ENCODE data around the gene SUMO2. TPM values are rescaled to one million over a fixed set of nuclear protein-coding genes. Genes with fewer than 3 reads are reported as not detected.
"Not testable (repeated sequence)": the region's sequence is repeated elsewhere in the genome, so short reads cannot be mapped to it uniquely, and the experiment has no call there.

SUMO2 gene
- total RNA-seq, 1 donor from 2014 or later, result 200 TPM

DNA sequence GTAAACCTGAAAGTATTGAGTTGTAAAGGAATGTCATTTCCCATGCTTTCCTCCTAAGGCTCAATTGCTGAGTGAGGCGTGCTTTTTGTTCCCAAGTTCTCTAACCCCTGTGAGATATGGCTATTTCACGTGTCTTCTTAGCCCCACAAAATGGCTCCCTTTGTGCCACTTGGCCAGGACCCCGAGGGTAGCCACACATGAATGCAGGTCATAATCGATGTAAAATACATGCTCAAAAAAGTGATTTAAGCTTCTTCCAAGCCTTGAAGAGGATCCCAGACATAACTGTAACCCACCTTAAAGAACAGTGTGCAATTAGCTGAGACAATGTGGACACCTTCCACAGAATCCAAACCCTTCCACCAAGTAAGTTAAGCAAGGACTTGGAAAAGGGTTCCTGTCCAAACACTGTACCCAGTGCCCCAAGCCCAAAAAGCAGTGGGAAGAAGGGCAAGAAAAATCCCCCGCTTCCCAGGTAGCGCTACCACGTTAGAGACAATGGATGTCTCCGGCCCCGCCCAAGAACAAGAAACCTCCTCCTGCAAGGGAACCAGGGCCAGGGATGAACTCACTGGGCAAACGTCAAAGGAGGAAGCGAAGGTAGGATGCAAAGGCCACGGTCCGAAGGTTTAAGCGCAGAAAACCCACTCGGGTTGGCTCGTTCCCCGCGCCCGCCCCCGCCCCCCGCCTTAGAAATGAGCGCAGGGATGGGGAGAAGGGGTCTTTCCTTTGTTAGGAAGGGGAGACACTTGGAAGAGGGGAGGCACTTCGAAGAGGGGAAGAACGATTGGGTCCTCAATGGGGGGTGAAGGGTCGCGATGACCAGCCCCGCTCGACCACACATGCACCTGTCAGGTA is 29.6 kb downstream of the SUMO2 start:
- ATAC-seq (ENCODE audit: poor library complexity) (no peak), DNase-seq (no peak)
- intact Hi-C loops (cut with DNase I), result no loop called here

DNA sequence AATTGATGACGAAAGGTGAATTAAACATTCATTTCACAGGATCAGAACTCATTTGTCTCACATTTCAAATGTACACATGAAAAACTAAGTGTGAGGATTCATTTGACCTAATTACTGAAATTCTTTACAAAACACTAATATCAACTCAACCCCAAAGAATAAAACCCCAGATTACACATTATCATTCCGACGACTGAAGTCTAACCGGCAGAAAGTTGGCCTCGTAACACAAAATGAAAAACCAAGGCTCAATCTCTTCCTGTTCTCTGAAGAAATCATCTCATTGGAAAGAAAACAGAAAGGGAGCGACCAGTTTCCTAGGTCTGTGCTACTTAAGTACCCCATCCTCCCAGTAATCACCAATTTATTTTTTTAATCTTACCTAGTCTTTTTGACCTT is 30.2 kb downstream of the SUMO2 start:
- no peak for ATAC-seq (ENCODE audit: poor library complexity)
- intact Hi-C loops (cut with DNase I), result no loop called here
- DNase-seq, result no peak

DNA sequence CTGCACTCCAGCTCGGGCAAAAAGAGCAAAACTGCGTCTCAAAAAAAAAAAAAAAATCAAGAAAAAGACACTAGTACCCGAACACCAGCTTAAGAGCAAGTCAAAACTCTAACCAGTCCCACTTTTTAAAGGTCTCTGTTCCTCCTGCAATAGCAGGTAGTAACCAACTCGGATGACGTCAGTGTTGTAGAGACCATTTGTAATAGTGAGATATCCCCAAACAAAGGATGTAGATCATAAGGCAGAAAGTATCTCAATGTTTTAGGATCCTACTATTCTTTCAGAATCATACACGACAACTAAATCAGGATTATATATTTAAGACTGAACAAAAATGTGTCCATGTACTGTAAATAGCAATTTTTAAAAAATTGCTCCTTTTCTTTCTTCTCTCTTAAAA is 30.8 kb downstream of the SUMO2 start:
- intact Hi-C loops (cut with DNase I), result no loop called here
- ATAC-seq (ENCODE audit: poor library complexity) (no peak), DNase-seq (no peak)

DNA sequence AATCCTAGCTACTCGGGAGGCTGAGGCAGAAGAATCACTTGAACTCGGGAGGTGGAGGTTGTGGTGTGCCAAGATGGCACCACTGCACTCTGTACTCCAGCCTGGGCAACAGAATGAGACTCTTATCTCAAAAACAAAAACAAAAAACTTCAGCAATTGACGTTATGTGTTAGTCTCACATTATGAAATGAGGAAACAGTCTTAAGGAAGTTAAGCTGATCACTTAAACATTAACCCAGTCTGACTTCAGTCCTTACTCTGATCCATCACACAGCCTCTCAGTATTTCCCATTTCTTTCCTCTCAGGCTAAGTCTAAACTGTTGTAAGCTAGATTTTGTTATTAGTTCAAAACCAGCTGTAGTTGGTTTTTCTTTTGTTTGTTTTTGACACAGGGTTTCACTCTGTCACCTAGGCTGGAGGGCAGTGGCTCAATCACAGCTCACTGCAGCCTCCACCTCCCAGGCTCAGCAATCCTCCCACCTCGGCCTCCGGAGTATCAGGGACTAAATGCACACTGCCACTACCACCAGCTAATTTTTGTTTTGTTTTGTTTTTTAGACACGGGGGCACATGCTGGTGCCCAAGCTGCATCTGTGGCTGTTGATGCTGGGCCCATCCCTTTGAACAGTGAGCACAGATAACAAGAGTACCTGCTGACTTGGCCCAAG is 34.7 kb downstream of the SUMO2 start:
- DNase-seq, result no peak

DNA sequence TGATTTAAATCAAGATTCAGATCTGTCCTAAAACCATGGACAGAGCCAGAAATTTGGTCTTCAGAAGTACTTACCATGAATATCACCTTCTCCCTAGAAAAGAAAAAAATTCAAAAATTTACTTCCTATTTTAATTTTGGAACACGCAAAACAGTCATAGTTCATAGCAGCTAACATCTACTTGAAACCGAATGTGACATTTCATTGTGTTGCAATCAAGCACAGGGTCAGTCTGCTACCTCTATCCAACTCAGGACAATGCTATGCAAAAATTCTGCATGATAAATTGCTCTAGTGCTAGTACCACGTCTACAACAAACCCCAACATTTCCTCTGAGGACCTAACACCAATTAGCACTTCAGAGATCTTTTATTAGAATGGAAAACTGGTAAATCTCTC is 36.2 kb downstream of the SUMO2 start:
- intact Hi-C loops (cut with DNase I), result no loop called here
- no peak for DNase-seq
- ATAC-seq (ENCODE audit: poor library complexity), result no peak

More for the DNA sequence above, 34.7 kb downstream of the SUMO2 start:
- no peak for ATAC-seq (ENCODE audit: poor library complexity)
- intact Hi-C loops (cut with DNase I), result no loop called here

DNA sequence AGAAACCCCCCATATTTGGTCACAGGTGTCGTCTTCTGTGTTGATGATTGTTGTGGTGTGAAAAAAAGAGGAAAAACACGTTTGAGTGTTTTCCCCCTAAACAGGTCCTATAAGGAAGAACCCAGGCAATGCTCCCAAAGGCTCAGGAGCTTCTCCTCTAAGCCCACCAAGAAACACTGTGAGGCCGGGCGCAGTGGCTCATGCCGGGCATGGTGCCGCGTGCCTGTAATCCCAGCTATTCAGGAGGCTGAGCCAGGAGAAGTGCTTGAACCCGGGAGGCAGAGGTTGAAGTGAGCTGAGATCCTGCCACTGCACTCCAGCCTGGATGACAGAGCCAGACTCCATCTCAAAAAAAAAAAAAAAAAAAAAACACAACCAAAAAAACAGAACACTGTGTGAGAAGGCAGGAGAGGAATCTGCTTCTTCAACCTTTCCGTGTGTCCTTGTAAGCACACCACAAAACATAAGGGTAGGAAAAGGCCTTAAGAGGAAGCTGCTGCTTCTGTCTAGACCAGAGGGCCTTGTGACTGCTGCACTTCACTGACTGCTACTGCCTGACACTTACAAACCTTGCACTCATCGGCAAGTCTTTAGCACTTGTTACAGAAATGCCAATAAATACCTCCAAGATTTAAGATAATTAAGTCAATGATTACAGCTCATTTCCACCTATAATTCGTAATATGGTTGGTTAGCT is 37.8 kb downstream of the SUMO2 start:
- DNase-seq (no peak), ATAC-seq (ENCODE audit: poor library complexity) (no peak)
- intact Hi-C loops (cut with DNase I), result no loop called here

DNA sequence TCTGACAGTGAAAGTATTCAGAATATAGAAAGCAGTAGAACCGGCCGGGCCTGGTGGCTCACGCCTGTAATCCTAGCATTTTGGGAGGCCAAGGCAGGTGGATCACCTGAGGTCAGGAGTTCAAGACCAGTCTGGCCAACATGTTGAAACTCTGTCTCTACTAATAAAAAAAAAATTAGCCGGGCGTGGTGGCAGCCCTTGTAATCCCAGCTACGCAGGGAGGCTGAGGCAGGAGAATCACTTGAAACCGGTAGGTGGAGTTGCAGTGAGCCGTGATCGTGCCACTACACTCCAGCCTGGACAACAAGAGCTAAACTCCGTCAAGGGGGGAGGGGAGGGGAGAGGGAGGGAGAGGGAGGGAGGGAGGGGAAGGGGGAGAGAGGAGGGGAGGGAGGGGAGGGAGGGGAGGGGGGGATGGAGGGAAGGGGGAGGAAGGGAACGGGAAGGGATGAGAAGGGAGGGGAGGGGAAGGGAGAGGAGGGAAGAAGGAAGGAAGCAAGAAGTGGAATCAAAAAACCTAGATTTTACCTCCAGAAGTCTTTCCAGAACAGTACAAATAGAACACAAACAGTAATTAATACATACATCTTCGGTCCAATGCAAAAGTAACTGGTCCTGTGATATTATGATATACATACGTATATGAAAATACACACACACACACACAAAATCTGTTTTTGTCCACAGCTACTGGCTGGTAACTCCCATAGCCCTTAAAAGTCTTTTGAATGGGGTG is 40.4 kb downstream of the SUMO2 start:
- intact Hi-C loops (cut with DNase I), result no loop called here
- DNase-seq, result no peak
- no peak for ATAC-seq (ENCODE audit: poor library complexity)

DNA sequence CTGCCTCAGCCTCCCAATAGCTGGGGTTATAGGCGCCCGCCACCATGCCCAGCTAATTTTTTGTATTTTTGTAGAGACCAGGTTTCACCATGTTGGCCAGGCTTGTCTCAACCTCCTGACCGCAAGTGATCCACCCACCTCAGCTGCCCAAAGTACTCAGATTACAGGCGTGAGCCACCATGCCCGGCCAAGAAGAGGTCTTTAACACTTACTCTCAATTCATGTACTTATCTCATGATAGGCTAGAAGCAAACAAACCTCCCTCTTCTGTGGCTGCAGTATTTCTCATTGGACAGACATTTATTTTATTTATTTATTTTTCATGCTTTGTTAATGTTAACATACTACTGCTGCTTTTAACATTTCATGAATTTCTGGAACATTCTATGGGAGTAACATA is 44.2 kb downstream of the SUMO2 start:
- intact Hi-C loops (cut with DNase I), result no loop called here
- ATAC-seq (ENCODE audit: poor library complexity) (no peak), DNase-seq (no peak)

DNA sequence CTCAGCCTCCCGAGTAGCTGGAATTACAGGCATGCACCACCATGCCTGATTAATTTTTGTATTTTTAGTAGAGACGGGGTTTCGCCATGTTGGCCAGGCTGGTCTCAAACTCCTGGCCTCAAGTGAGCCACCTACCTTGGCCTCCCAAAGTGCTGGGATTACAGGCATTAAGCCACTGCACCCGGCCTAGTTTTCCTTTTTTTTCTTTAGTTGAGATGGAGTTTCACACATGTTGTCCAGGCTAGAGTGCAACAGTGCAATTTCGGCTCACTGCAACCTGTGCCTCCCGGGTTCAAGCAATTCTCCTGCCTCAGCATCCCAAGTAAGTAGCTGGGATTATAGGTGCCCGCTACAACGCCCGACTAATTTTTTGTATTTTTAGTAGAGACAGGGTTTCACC is 45.0 kb downstream of the SUMO2 start:
- not testable (repeated sequence) for ATAC-seq (ENCODE audit: poor library complexity)

DNA sequence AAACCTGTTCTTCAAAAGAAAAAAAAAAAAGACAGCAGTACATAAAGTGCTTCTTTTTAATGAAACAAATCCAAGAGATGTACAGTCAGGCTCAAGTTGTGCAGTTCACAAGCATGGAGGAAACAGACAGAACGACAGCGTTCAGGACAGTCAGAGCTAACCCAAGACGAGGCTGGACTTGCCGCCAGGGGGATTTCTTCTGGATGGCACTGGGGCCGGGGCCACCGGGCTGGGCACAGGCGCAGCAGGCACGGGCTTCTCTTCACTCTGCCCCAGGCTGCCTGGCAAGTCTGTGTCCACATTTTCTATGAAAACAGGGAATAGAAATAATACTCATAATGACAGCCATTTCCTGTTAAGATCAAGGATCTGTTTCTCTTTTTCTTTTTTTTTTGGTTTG is 46.8 kb downstream of the SUMO2 start:
- ATAC-seq (ENCODE audit: poor library complexity), result no peak
- DNase-seq, result no peak
- intact Hi-C loops (cut with DNase I), result no loop called here

More for the DNA sequence above, 45.0 kb downstream of the SUMO2 start:
- DNase-seq; intact Hi-C loops (cut with DNase I): not testable (repeated sequence)

DNA sequence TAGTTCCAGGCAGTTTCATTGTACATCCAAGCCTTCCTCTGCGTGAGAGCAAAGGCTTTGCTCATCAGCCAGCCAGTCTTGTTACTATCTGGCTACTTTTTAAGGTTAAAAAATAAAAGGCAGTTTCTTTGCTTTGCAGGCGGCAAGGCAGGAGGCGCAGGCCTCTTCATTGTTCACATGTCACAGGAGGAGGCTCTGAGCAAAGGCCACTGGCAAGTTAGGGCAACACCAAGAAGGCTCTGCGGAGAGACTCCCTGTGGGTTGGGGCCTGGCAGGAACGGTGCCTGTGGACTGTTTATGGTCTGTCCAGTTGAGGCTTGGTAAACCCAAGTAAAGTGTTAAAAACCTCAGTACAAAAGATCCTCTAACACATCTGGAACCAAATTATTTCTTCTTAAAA is 47.3 kb downstream of the SUMO2 start:
- intact Hi-C loops (cut with DNase I), result no loop called here
- ATAC-seq (ENCODE audit: poor library complexity) (no peak), DNase-seq (no peak)

DNA sequence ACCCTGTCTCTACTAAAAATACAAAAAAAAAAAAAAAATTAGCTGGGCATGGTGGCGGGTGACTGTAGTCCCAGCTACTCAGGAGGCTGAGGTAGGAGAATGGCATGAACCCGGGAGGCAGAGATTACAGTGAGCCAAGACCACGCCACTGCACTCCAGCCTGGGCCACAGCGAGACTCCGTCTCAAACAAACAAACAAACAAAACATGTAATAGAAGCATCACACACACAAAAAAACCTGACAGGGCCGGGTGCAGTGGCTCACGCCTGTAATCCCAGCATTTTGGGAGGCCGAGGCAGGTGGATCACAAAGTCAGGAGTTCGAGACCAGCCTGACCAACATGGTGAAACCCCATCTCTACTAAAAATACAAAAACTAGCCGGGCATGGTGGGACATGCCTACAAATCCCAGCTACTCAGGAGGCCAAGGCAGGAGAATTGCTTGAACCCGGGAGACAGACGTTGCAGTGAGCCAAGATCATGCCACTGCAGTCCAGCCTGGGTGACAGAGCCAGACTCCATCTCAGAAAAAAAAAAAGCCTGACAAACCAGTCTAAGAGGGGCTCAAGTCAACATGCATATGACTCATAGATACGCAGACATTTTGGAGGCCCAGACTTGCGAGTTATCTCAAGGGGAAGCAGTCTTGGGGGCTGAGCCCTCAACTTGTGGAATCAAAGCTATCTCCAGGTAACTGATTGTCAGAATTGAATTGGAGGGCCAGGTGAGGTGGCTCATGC is 49.0 kb downstream of the SUMO2 start:
- ATAC-seq (ENCODE audit: poor library complexity); intact Hi-C loops (cut with DNase I): not testable (repeated sequence)
- DNase-seq, result peak; percentile 3

DNA sequence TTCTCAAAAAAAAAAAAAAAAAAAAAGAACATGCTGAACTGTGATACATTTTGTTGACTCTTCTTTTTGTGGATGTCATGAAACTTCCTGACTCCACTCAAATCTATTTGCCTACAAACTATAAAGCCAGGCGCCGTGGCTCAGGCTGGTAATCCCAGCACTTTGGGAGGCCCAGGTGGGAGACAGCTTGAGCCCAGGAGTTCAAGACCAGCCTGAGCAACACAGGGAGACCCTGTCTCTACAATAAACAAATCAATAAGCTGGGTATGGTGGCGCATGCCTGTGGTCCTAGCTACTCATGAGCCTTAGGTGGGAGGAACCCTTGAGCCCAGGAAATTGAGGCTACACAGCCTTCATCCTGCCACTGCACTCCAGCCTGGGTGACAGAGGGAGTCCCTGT is 49.8 kb downstream of the SUMO2 start:
- no peak for ATAC-seq (ENCODE audit: poor library complexity)
- intact Hi-C loops (cut with DNase I), result no loop called here
- peak; percentile 12 for DNase-seq

DNA sequence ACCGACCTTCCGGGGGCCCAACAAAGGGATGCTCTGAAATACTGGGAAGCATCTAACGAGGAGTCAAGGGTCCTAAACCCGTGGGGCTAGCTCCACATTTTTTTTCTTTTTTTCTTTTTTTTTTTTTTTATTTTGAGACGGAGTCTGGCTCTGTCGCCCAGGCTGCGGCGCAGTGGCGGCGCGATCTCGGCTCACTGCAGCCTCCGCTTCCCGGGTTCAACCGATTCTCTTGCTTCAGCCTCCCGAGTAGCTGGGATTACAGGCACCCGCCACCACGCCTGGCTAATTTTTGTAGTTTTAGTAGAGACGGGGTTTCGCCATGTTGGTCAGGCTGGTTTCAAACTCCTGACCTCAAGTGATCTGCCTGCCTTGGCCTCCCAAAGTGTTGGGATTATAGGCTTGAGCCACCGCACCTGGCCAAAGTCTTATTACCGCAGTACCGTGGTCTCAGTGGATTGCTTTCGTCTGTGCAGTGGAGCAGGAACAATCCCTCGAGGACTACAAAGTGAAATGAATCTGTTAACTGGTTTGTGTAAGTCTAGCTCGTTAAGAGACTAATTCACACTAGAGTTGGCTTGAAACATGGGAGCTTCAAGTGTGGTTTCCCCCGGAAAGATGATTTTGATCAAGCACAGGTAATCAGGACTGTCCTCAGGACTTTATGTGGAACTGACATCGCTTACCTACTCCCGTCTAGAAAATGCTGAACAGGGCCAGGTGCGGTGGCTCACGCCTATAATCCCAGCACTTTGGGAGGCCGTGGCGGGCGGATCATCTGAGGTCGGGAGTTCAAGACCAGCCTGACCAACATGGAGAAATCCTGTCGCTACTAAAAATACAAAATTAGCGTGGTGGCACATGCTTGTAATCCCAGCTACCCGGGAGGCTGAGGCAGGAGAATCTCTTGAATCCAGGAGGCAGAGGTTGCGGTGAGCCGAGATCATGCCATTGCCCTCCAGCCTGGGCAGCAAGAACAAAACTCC is 50.5 kb downstream of the SUMO2 start:
- DNase-seq, result peak; percentile 22
- ATAC-seq (ENCODE audit: poor library complexity); intact Hi-C loops (cut with DNase I): not testable (repeated sequence)

DNA sequence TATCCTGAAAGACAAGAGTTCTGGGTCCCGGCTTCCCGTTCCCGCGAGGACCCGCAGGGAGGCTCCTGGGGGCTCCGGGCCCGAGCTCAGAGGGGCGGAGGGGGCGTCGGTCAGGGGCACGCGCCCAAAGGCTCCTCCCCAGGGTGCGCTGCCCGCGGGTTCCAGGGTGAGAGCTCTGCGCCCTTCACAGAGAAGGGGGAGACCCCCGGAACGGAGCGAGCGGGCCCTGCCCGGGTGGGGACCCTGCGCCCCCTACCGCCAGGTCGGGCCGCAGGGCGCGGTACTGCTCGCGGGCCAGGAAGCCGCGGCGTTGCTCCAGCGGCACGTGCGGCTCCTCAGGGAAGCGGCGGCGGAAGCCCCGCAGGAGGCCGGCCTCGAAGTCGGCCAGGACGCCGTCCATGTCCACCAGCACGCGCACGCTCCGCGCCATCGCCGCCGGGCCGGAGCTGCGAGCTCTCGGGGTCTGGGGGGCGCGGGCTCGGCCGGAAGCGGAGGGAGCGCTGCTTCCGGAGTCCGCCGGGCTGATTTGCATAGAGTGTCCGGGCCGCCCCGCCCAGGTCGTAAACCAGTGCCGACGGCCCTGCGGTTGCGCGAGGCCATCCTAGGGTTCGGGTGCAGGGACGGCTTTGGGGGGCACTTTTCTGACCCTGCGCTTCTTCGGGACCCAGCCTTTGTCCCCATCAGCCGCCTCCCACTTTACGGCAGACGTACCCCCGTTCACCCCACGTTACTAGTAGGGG is 51.3 kb downstream of the SUMO2 start, which contains the start of gene NT5C:
Gene NT5C (minus strand): TSS at position 465 of the 740 bp plus-strand sequence. CDS start 35 bp downstream, at position 430.
- DNase-seq, result peak; percentile 91
- intact Hi-C loops (cut with DNase I), result no loop called here
- peak; percentile 96 for ATAC-seq (ENCODE audit: poor library complexity)

DNA sequence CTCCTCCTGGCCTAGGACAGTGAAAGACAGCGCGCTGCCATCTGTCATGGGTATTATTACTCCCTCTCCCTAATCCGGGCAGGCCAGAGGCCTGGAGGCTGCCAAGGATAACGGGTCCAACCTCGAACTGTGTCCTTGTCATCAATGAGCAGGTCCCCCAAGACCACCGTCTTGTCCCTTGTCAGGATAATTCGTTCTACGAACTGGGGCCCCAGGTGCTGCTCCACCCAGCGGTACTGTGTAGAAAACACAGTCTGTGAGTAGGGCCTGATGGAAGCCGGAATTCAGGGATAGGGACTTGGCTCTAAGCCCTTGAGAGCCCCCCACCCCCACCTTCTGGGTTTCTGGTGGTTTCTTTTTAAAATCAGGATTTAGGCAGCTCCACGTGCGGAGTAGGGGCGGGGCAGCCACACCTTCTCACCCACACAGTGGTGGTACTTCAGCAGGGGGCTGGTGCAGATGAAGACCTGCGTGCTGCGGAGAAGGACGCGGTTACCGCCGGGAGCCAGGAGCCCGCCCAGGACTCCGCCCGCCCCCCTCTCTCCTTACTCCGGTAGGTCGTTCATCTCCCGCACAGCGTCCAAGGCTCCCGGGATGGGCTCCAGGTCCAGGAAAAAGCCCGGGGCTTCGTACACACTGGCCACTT is 52.0 kb downstream of the SUMO2 start:
- ATAC-seq (ENCODE audit: poor library complexity), result peak; percentile 66
- peak; percentile 63 for DNase-seq

More for the DNA sequence above, 52.0 kb downstream of the SUMO2 start:
- intact Hi-C loops (cut with DNase I), result no loop called here
